Daoy (cell line): ENCODE results near the gene KCNT1. TPM values are rescaled to one million over a fixed set of nuclear protein-coding genes. Genes with fewer than 3 reads are reported as not detected.

Source experiments
- DNase-seq: peaks from one replicate; pipeline ENCODE4 v3.0.0-alpha.2; 2015; ENCODE audit warnings: low read depth
- total RNA-seq: library from RNA; depleted of rRNA; stranded (reverse); fragments of >200 nt; shearing (Covaris generic); gene quantifications from 2 replicates; pipeline ENCODE4 v1.2.3, GENCODE V29; 2014

Gene KCNT1
- total RNA-seq, 1 experiment from 2014 or later = not detected

GRCh38 chr9:135724186-135724787 is 22.3 kb downstream of the KCNT1 start:
- DNase-seq = no peak

- DNase-seq = peak; percentile 35
These were observed 24.3 kb downstream of the KCNT1 start for GRCh38 chr9:135726138-135726853.

- no peak for DNase-seq
These were observed 25.4 kb downstream of the KCNT1 start for GRCh38 chr9:135727257-135727875.

GRCh38 chr9:135728436-135729110 is 26.6 kb downstream of the KCNT1 start:
- DNase-seq = no peak

GRCh38 chr9:135729480-135729879 is 27.5 kb downstream of the KCNT1 start:
- DNase-seq = no peak

GRCh38 chr9:135731454-135731853 is 29.5 kb downstream of the KCNT1 start:
- DNase-seq = no peak

GRCh38 chr9:135732569-135733257 is 30.7 kb downstream of the KCNT1 start:
- no peak for DNase-seq

- no peak for DNase-seq
These were observed 32.7 kb downstream of the KCNT1 start for GRCh38 chr9:135734616-135735144.

- DNase-seq = no peak
These were observed 34.4 kb downstream of the KCNT1 start for GRCh38 chr9:135736272-135736978.

- no peak for DNase-seq
These were observed 35.2 kb downstream of the KCNT1 start for GRCh38 chr9:135736979-135737839.

GRCh38 chr9:135737840-135738521 is 36.0 kb downstream of the KCNT1 start:
- DNase-seq = no peak

- no peak for DNase-seq
These were observed 37.6 kb downstream of the KCNT1 start for GRCh38 chr9:135739271-135740220.

- DNase-seq = no peak
These were observed 39.6 kb downstream of the KCNT1 start for GRCh38 chr9:135741276-135742219.

GRCh38 chr9:135743021-135743420 is 41.0 kb downstream of the KCNT1 start:
- DNase-seq = no peak

- no peak for DNase-seq
These were observed 41.8 kb downstream of the KCNT1 start for GRCh38 chr9:135743546-135744332.

GRCh38 chr9:135744333-135745070 is 42.5 kb downstream of the KCNT1 start:
- DNase-seq = no peak
